Measurements from ENCODE around the gene CARM1.
"Not testable (repeated sequence)": the region's sequence is repeated elsewhere in the genome, so short reads cannot be mapped to it uniquely, and the experiment has no call there.

Gene CARM1

DNA sequence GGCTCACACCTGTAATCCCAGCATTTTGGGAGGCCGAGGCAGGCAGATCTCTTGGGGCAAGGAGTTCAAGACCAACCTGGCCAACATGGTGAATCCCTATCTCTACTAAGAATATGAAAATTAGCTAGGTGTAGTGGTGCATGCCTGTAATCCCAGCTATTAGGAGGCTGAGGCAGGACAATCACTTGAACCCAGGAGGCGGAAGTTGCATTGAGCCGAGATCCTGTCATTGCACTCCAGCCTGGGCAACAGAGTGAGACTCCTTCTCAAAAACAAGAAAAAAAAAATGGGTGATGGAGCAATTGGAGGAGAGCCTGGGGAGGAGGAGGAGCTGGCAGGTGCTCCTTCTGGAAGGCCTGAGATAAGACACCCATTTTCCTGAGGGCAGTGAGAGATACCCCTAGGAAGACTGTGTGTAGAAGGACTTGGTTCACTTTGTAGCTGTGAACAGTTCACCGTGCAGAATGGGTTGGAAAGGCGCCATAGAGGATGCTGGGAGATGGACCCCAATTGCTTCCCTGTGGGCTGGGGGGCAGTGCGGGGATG lies 8.7 kb upstream of the CARM1 start:
- Histone ChIP-seq H3K9ac (ENCODE audit: low read depth in 1 of 2, low read length in 2 of 2) (no peak overlapping the region), H3K36me3 (ENCODE audit: control insufficient read depth in 2 of 2, insufficient read depth in 2 of 2, low read length in 2 of 2) (no peaks in the 10 kb centered on the region), H3K27me3 (ENCODE audit: control insufficient read depth in 2 of 2, insufficient read depth in 2 of 2, low read length in 2 of 2) (no peaks in the 10 kb centered on the region), H3K4me1 (ENCODE audit: control insufficient read depth in 2 of 2, insufficient read depth in 2 of 2, low read length in 2 of 2) (peaks cover 0 to 5% of the 10 kb centered on the region in 2 donors), H3K27ac (ENCODE audit: low read depth in 2 of 2, low read length in 2 of 2) (no peak overlapping the region), H3K9me3 (ENCODE audit: control insufficient read depth in 2 of 2, low read length in 2 of 2) (no peaks in the 10 kb centered on the region), H3K4me3 (ENCODE audit: low read length in 2 of 2) (no peak overlapping the region)

GRCh38 chr19:10863107-10863717 lies 8.1 kb upstream of the CARM1 start:
- no peaks in the 10 kb centered on the region for H3K27me3 ChIP-seq (ENCODE audit: control insufficient read depth in 2 of 2, insufficient read depth in 2 of 2, low read length in 2 of 2)
- H3K4me3 ChIP-seq (ENCODE audit: low read length in 2 of 2) = no peak overlapping the region
- no peaks in the 10 kb centered on the region for H3K9me3 ChIP-seq (ENCODE audit: control insufficient read depth in 2 of 2, low read length in 2 of 2)
- peaks cover 0 to 5% of the 10 kb centered on the region in 2 donors for H3K4me1 ChIP-seq (ENCODE audit: control insufficient read depth in 2 of 2, insufficient read depth in 2 of 2, low read length in 2 of 2)
- H3K36me3 ChIP-seq (ENCODE audit: control insufficient read depth in 2 of 2, insufficient read depth in 2 of 2, low read length in 2 of 2) = no peaks in the 10 kb centered on the region
- H3K27ac ChIP-seq (ENCODE audit: low read depth in 2 of 2, low read length in 2 of 2) = no peak overlapping the region
- no peak overlapping the region for H3K9ac ChIP-seq (ENCODE audit: low read depth in 1 of 2, low read length in 2 of 2)

DNA sequence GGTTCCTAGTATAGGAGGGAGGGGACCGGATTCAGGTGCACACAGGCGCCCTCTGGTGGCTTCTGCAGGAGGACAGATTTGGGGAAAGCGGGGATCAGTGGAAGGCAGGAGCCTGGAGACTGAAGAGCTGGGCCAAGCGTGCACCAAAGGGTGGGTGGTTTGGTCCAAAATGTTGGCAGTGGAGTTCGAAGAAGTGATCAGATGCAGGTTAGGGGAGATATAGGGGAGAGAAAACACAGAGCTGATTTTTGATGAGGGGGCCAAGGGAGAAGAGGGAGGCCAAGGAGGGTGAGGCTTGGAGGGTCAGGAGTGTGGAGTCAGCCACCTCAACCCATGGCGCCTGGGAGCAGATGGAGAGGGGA lies 6.8 kb upstream of the CARM1 start:
- H3K9ac ChIP-seq (ENCODE audit: low read depth in 1 of 2, low read length in 2 of 2) = peak overlapping the region in 1 of 2 donors; percentile 9
- H3K4me3 ChIP-seq (ENCODE audit: low read length in 2 of 2) = no peak overlapping the region
- H3K27ac ChIP-seq (ENCODE audit: low read depth in 2 of 2, low read length in 2 of 2) = no peak overlapping the region
- peaks cover 0 to 5% of the 10 kb centered on the region in 2 donors for H3K4me1 ChIP-seq (ENCODE audit: control insufficient read depth in 2 of 2, insufficient read depth in 2 of 2, low read length in 2 of 2)
- H3K9me3 ChIP-seq (ENCODE audit: control insufficient read depth in 2 of 2, low read length in 2 of 2) = no peaks in the 10 kb centered on the region
- no peaks in the 10 kb centered on the region for H3K36me3 ChIP-seq (ENCODE audit: control insufficient read depth in 2 of 2, insufficient read depth in 2 of 2, low read length in 2 of 2)
- no peaks in the 10 kb centered on the region for H3K27me3 ChIP-seq (ENCODE audit: control insufficient read depth in 2 of 2, insufficient read depth in 2 of 2, low read length in 2 of 2)

- no peak overlapping the region for H3K27ac ChIP-seq (ENCODE audit: low read depth in 2 of 2, low read length in 2 of 2)
- H3K9ac ChIP-seq (ENCODE audit: low read depth in 1 of 2, low read length in 2 of 2) = no peak overlapping the region
- no peaks in the 10 kb centered on the region for H3K27me3 ChIP-seq (ENCODE audit: control insufficient read depth in 2 of 2, insufficient read depth in 2 of 2, low read length in 2 of 2)
- H3K4me3 ChIP-seq (ENCODE audit: low read length in 2 of 2) = no peak overlapping the region
- H3K4me1 ChIP-seq (ENCODE audit: control insufficient read depth in 2 of 2, insufficient read depth in 2 of 2, low read length in 2 of 2) = peaks cover 2 to 7% of the 10 kb centered on the region in 2 donors
- H3K36me3 ChIP-seq (ENCODE audit: control insufficient read depth in 2 of 2, insufficient read depth in 2 of 2, low read length in 2 of 2) = no peaks in the 10 kb centered on the region
- no peaks in the 10 kb centered on the region for H3K9me3 ChIP-seq (ENCODE audit: control insufficient read depth in 2 of 2, low read length in 2 of 2)
These were observed 4.9 kb upstream of the CARM1 start for GRCh38 chr19:10866495-10866894.

DNA sequence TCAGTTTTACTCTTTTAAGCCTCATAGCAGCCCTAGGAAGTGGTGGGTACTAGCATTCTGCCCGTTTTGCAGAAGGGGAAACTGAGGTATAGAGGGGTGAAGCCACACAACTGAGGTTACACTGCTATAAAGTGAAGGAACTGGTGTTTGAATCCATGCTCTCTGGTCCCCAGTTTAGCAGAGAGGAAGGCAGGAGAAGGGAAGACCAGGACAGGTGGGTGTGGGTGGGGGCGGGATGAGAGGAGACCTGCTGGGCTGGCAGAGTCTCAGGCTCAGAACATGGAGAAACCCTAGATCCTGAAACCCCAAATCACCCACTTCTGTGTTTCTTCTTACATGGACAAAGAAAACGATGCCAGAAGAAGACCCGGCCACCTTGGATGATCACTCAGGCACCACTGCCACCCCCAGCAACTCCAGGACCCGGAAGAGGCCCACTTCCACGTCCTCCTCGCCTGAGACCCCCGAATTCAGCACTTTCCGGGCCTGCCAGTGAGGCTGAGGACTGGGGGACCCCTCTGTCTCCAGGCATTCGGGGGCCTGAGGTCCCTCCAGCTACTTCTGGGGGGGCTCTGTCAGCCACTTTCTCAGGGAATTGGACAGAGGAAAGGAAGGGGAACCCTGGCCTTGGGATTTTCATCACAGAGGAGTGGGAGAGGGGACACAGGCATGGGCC lies 2.3 kb upstream of the CARM1 start:
- no peak overlapping the region for H3K27ac ChIP-seq (ENCODE audit: low read depth in 2 of 2, low read length in 2 of 2)

GRCh38 chr19:10869872-10870311 lies 1.5 kb upstream of the CARM1 start:
- H3K36me3 ChIP-seq (ENCODE audit: control insufficient read depth in 2 of 2, insufficient read depth in 2 of 2, low read length in 2 of 2); H3K4me3 ChIP-seq (ENCODE audit: low read length in 2 of 2); H3K27ac ChIP-seq (ENCODE audit: low read depth in 2 of 2, low read length in 2 of 2): not testable (repeated sequence)

More for the DNA sequence above, 2.3 kb upstream of the CARM1 start:
- Histone ChIP-seq H3K4me3 (ENCODE audit: low read length in 2 of 2) (no peak overlapping the region), H3K36me3 (ENCODE audit: control insufficient read depth in 2 of 2, insufficient read depth in 2 of 2, low read length in 2 of 2) (no peaks in the 10 kb centered on the region), H3K9me3 (ENCODE audit: control insufficient read depth in 2 of 2, low read length in 2 of 2) (no peaks in the 10 kb centered on the region), H3K9ac (ENCODE audit: low read depth in 1 of 2, low read length in 2 of 2) (no peak overlapping the region), H3K27me3 (ENCODE audit: control insufficient read depth in 2 of 2, insufficient read depth in 2 of 2, low read length in 2 of 2) (no peaks in the 10 kb centered on the region), H3K4me1 (ENCODE audit: control insufficient read depth in 2 of 2, insufficient read depth in 2 of 2, low read length in 2 of 2) (peaks cover 7 to 11% of the 10 kb centered on the region in 2 donors)

GRCh38 chr19:10870501-10870954 lies 825 bp upstream of the CARM1 start:
- peak overlapping the region; percentile 63 to 68 for H3K9ac ChIP-seq (ENCODE audit: low read depth in 1 of 2, low read length in 2 of 2)
- H3K9me3 ChIP-seq (ENCODE audit: control insufficient read depth in 2 of 2, low read length in 2 of 2) = no peaks in the 10 kb centered on the region
- no peaks in the 10 kb centered on the region for H3K27me3 ChIP-seq (ENCODE audit: control insufficient read depth in 2 of 2, insufficient read depth in 2 of 2, low read length in 2 of 2)
- peaks cover 3 to 15% of the 10 kb centered on the region in 2 donors for H3K4me1 ChIP-seq (ENCODE audit: control insufficient read depth in 2 of 2, insufficient read depth in 2 of 2, low read length in 2 of 2)
- H3K27ac ChIP-seq (ENCODE audit: low read depth in 2 of 2, low read length in 2 of 2) = peak overlapping the region; percentile 70 to 80
- no peaks in the 10 kb centered on the region for H3K36me3 ChIP-seq (ENCODE audit: control insufficient read depth in 2 of 2, insufficient read depth in 2 of 2, low read length in 2 of 2)
- H3K4me3 ChIP-seq (ENCODE audit: low read length in 2 of 2) = peak overlapping the region; percentile 72 to 73

More at GRCh38 chr19:10869872-10870311, 1.5 kb upstream of the CARM1 start:
- H3K9ac ChIP-seq (ENCODE audit: low read depth in 1 of 2, low read length in 2 of 2); H3K27me3 ChIP-seq (ENCODE audit: control insufficient read depth in 2 of 2, insufficient read depth in 2 of 2, low read length in 2 of 2); H3K9me3 ChIP-seq (ENCODE audit: control insufficient read depth in 2 of 2, low read length in 2 of 2): not testable (repeated sequence)
- peaks cover 3 to 15% of the 10 kb centered on the region in 2 donors for H3K4me1 ChIP-seq (ENCODE audit: control insufficient read depth in 2 of 2, insufficient read depth in 2 of 2, low read length in 2 of 2)

- H3K9ac ChIP-seq (ENCODE audit: low read depth in 1 of 2, low read length in 2 of 2) = peak overlapping the region; percentile 75 to 82
- peak overlapping the region; percentile 78 to 89 for H3K4me3 ChIP-seq (ENCODE audit: low read length in 2 of 2)
- H3K27me3 ChIP-seq (ENCODE audit: control insufficient read depth in 2 of 2, insufficient read depth in 2 of 2, low read length in 2 of 2) = no peaks in the 10 kb centered on the region
- no peaks in the 10 kb centered on the region for H3K9me3 ChIP-seq (ENCODE audit: control insufficient read depth in 2 of 2, low read length in 2 of 2)
- no peaks in the 10 kb centered on the region for H3K36me3 ChIP-seq (ENCODE audit: control insufficient read depth in 2 of 2, insufficient read depth in 2 of 2, low read length in 2 of 2)
- H3K27ac ChIP-seq (ENCODE audit: low read depth in 2 of 2, low read length in 2 of 2) = peak overlapping the region; percentile 72 to 77
- H3K4me1 ChIP-seq (ENCODE audit: control insufficient read depth in 2 of 2, insufficient read depth in 2 of 2, low read length in 2 of 2) = peaks cover 3 to 19% of the 10 kb centered on the region in 2 donors
These were observed 575 bp downstream of the CARM1 start for GRCh38 chr19:10871711-10872545.

DNA sequence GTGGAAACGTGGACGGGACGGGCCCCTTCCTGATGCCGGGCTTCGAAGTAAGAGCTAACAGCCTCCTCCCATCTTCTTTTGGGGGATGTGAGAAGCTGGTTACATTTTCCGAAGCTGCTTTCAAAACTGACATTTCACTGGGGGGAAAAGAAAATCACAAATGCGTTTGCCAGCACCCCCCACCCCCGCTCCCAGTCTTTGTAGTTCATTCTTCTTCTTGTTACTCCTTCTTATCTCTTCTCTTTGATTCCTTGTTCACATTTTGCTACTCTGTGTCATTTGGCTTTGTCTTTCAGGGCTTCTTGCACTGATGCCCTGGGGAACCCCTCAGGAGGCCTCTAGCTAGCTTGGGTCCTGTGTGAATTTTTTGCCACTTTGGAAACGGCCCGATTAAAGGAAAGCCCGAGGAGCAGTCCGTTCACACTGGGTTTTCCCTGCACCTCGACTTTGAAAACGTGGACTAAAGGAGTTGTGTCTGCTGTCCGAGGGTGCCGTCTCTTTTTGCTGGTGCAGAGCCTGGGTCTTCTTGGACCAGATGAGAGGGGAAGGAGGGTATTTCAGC lies 1.3 kb downstream of the CARM1 start:
- H3K36me3 ChIP-seq (ENCODE audit: control insufficient read depth in 2 of 2, insufficient read depth in 2 of 2, low read length in 2 of 2) = no peaks in the 10 kb centered on the region
- H3K4me3 ChIP-seq (ENCODE audit: low read length in 2 of 2) = peak overlapping the region; percentile 78 to 89
- H3K27me3 ChIP-seq (ENCODE audit: control insufficient read depth in 2 of 2, insufficient read depth in 2 of 2, low read length in 2 of 2) = no peaks in the 10 kb centered on the region
- H3K4me1 ChIP-seq (ENCODE audit: control insufficient read depth in 2 of 2, insufficient read depth in 2 of 2, low read length in 2 of 2) = peaks cover 3 to 19% of the 10 kb centered on the region in 2 donors
- H3K9me3 ChIP-seq (ENCODE audit: control insufficient read depth in 2 of 2, low read length in 2 of 2) = no peaks in the 10 kb centered on the region
- peak overlapping the region; percentile 72 to 77 for H3K27ac ChIP-seq (ENCODE audit: low read depth in 2 of 2, low read length in 2 of 2)
- H3K9ac ChIP-seq (ENCODE audit: low read depth in 1 of 2, low read length in 2 of 2) = peak overlapping the region; percentile 75 to 82
